Neural crest cell (in vitro differentiated cells): ENCODE data around the gene KCTD10. TPM values are rescaled to one million over a fixed set of nuclear protein-coding genes. Genes with fewer than 3 reads are reported as not detected.

Source experiments
- DNase-seq: peaks from one replicate; pipeline ENCODE4 v3.0.0; 2021; ENCODE audit warnings: low read depth, mixed read lengths, low spot score
- H3K27ac Mint-ChIP-seq: one replicate; pipeline ENCODE4 v1.8.0; 2021; ENCODE audit warnings: mild to moderate bottlenecking, mixed read lengths; ENCODE audit not compliant: unreplicated experiment
- H3K27me3 Mint-ChIP-seq: 2 replicates; pipeline ENCODE4 v1.8.0; 2021; ENCODE audit warnings: low read depth, mild to moderate bottlenecking, mixed read lengths
- H3K36me3 Mint-ChIP-seq: 2 replicates; pipeline ENCODE4 v1.8.0; 2021; ENCODE audit warnings: low read depth, mild to moderate bottlenecking, mixed read lengths
- H3K4me1 Mint-ChIP-seq: 2 replicates; pipeline ENCODE4 v1.8.0; 2021; ENCODE audit warnings: mixed read lengths
- H3K4me3 Mint-ChIP-seq: one replicate; pipeline ENCODE4 v1.8.0; 2021; ENCODE audit warnings: mild to moderate bottlenecking, mixed read lengths
- H3K9me3 Mint-ChIP-seq: 2 replicates; pipeline ENCODE4 v1.8.0; 2021; ENCODE audit warnings: mixed read lengths
- CTCF ChIP-seq: fragments of 200-600 bp; sonication (generic); conservative IDR thresholded peaks from 2 replicates; pipeline ENCODE4 v1.5.0; 2021; ENCODE audit warnings: antibody characterized with exemption, mild to moderate bottlenecking
- total RNA-seq: library from RNA; stranded (reverse); gene quantifications from 2 replicates; pipeline ENCODE4 v1.2.1, GENCODE V29; 2021

Gene KCTD10
- total RNA-seq, 1 donor from 2014 or later: 66.4 TPM

GRCh38 chr12:109502332-109502731 lies 25.2 kb upstream of the KCTD10 start:
- Mint-ChIP-seq H3K4me3 (no peak overlapping the region), H3K4me1 (no peaks in the 10 kb centered on the region), H3K9me3 (no peaks in the 10 kb centered on the region), H3K36me3 (peaks cover 8% of the 10 kb centered on the region), H3K27ac (no peak overlapping the region), H3K27me3 (no peaks in the 10 kb centered on the region)
- DNase-seq: no peak
- no peak for TF ChIP-seq CTCF

GRCh38 chr12:109501299-109501698 lies 24.2 kb upstream of the KCTD10 start:
- Mint-ChIP-seq H3K4me1 (no peaks in the 10 kb centered on the region), H3K4me3 (no peak overlapping the region), H3K36me3 (peaks cover 10% of the 10 kb centered on the region), H3K27ac (no peak overlapping the region), H3K27me3 (no peaks in the 10 kb centered on the region), H3K9me3 (no peaks in the 10 kb centered on the region)
- TF ChIP-seq CTCF: no peak
- no peak for DNase-seq

- Mint-ChIP-seq H3K4me3 (no peak overlapping the region), H3K4me1 (no peaks in the 10 kb centered on the region), H3K9me3 (no peaks in the 10 kb centered on the region), H3K27me3 (no peaks in the 10 kb centered on the region), H3K27ac (peak overlapping the region; percentile 82), H3K36me3 (peaks cover 15% of the 10 kb centered on the region)
- DNase-seq: no peak
- TF ChIP-seq CTCF: no peak
Measured at GRCh38 chr12:109500406-109501185, 23.5 kb upstream of the KCTD10 start.

GRCh38 chr12:109497675-109498074 lies 20.6 kb upstream of the KCTD10 start:
- H3K36me3 Mint-ChIP-seq: peaks cover 13% of the 10 kb centered on the region
- no peak for DNase-seq
- H3K9me3 Mint-ChIP-seq: no peaks in the 10 kb centered on the region
- H3K4me1 Mint-ChIP-seq: no peaks in the 10 kb centered on the region
- no peak overlapping the region for H3K4me3 Mint-ChIP-seq
- TF ChIP-seq CTCF: no peak
- H3K27ac Mint-ChIP-seq: peak overlapping the region; percentile 60
- H3K27me3 Mint-ChIP-seq: no peaks in the 10 kb centered on the region

- H3K9me3 Mint-ChIP-seq: no peaks in the 10 kb centered on the region
- H3K36me3 Mint-ChIP-seq: peaks cover 13% of the 10 kb centered on the region
Measured at GRCh38 chr12:109496306-109496705, 19.2 kb upstream of the KCTD10 start.

More at GRCh38 chr12:109496306-109496705, 19.2 kb upstream of the KCTD10 start:
- H3K27ac Mint-ChIP-seq: no peak overlapping the region
- no peaks in the 10 kb centered on the region for H3K27me3 Mint-ChIP-seq
- no peak for DNase-seq
- no peaks in the 10 kb centered on the region for H3K4me1 Mint-ChIP-seq
- TF ChIP-seq CTCF: no peak
- no peak overlapping the region for H3K4me3 Mint-ChIP-seq
